Measurements from ENCODE around the gene CELSR1.
A peak's percentile ranks its signal among the peaks of the same experiment; 100 is the strongest.

Gene CELSR1

GRCh38 chr22:46368422-46368821 lies 169.0 kb downstream of the CELSR1 start:
- H3K9ac ChIP-seq (ENCODE audit: low read length) = no peak overlapping the region
- no peaks in the 10 kb centered on the region for H3K79me2 ChIP-seq (ENCODE audit: low read length)
- TF ChIP-seq EZH2phosphoT487 (IDR thresholded peaks at IDR 0.05; ENCODE audit: low read length) = no peak
- no peak for TF ChIP-seq CTCF (IDR thresholded peaks at IDR 0.05; ENCODE audit: low read length)
- H3F3A ChIP-seq (ENCODE audit: insufficient read depth, low read length) = peaks cover 6% of the 10 kb centered on the region; the same call in 1 of the 2 replicates
- H3K27ac ChIP-seq (ENCODE audit: low read length) = no peak overlapping the region
- no peaks in the 10 kb centered on the region for H3K9me3 ChIP-seq (replicated peaks; ENCODE audit: insufficient read depth, low read length)
- no peak overlapping the region for H3K4me3 ChIP-seq (ENCODE audit: low read length)
- no peak overlapping the region for H2AFZ ChIP-seq (ENCODE audit: low read length)
- no peaks in the 10 kb centered on the region for H3K9me2 ChIP-seq (replicated peaks; ENCODE audit: insufficient read depth, low read length)
- peaks cover 27% of the 10 kb centered on the region for H3K4me1 ChIP-seq (ENCODE audit: low read length)
- H4K20me1 ChIP-seq (ENCODE audit: insufficient read depth, low read length) = no peaks in the 10 kb centered on the region
- H3K4me2 ChIP-seq (ENCODE audit: low read depth, low read length) = no peak overlapping the region
- no peak for DNase-seq
- H3K36me3 ChIP-seq (replicated peaks; ENCODE audit: insufficient read depth, low read length) = no peaks in the 10 kb centered on the region
- H3K27me3 ChIP-seq (replicated peaks; ENCODE audit: insufficient read depth, low read length) = no peaks in the 10 kb centered on the region

- H3K4me1 ChIP-seq (ENCODE audit: low read length) = peaks cover 34% of the 10 kb centered on the region
- peak overlapping the region; percentile 98 for H3K4me2 ChIP-seq (ENCODE audit: low read depth, low read length)
- peaks cover 10% of the 10 kb centered on the region; the same call in 1 of the 2 replicates for H3F3A ChIP-seq (ENCODE audit: insufficient read depth, low read length)
- H3K4me3 ChIP-seq (ENCODE audit: low read length) = peak overlapping the region; percentile 75
- no peaks in the 10 kb centered on the region for H3K36me3 ChIP-seq (replicated peaks; ENCODE audit: insufficient read depth, low read length)
- no peaks in the 10 kb centered on the region for H4K20me1 ChIP-seq (ENCODE audit: insufficient read depth, low read length)
- no peaks in the 10 kb centered on the region for H3K9me2 ChIP-seq (replicated peaks; ENCODE audit: insufficient read depth, low read length)
- H2AFZ ChIP-seq (ENCODE audit: low read length) = peak overlapping the region; percentile 59
- no peaks in the 10 kb centered on the region for H3K79me2 ChIP-seq (ENCODE audit: low read length)
- DNase-seq = peak; percentile 85
- peak overlapping the region; percentile 92 for H3K9ac ChIP-seq (ENCODE audit: low read length)
- TF ChIP-seq EZH2phosphoT487 (IDR thresholded peaks at IDR 0.05; ENCODE audit: low read length) (no peak), CTCF (IDR thresholded peaks at IDR 0.05; ENCODE audit: low read length) (peak; percentile 89)
- H3K9me3 ChIP-seq (replicated peaks; ENCODE audit: insufficient read depth, low read length) = no peaks in the 10 kb centered on the region
- H3K27ac ChIP-seq (ENCODE audit: low read length) = peak overlapping the region; percentile 93
- no peaks in the 10 kb centered on the region for H3K27me3 ChIP-seq (replicated peaks; ENCODE audit: insufficient read depth, low read length)
Measured at GRCh38 chr22:46367707-46368191, 169.7 kb downstream of the CELSR1 start.

- Histone ChIP-seq H3K4me1 (ENCODE audit: low read length) (peaks cover 39% of the 10 kb centered on the region), H3K9me2 (replicated peaks; ENCODE audit: insufficient read depth, low read length) (no peaks in the 10 kb centered on the region), H3K79me2 (ENCODE audit: low read length) (no peaks in the 10 kb centered on the region), H3K27ac (ENCODE audit: low read length) (peak overlapping the region; percentile 93), H3K9ac (ENCODE audit: low read length) (peak overlapping the region; percentile 92), H4K20me1 (ENCODE audit: insufficient read depth, low read length) (no peaks in the 10 kb centered on the region), H3F3A (ENCODE audit: insufficient read depth, low read length) (peaks cover 14% of the 10 kb centered on the region; the same call in 1 of the 2 replicates), H2AFZ (ENCODE audit: low read length) (peak overlapping the region; percentile 59), H3K9me3 (replicated peaks; ENCODE audit: insufficient read depth, low read length) (no peaks in the 10 kb centered on the region), H3K27me3 (replicated peaks; ENCODE audit: insufficient read depth, low read length) (no peaks in the 10 kb centered on the region), H3K4me2 (ENCODE audit: low read depth, low read length) (peak overlapping the region; percentile 98), H3K4me3 (ENCODE audit: low read length) (peak overlapping the region; percentile 75), H3K36me3 (replicated peaks; ENCODE audit: insufficient read depth, low read length) (no peaks in the 10 kb centered on the region)
- TF ChIP-seq CTCF (IDR thresholded peaks at IDR 0.05; ENCODE audit: low read length) (peak; percentile 25), EZH2 (optimal IDR thresholded peaks at IDR 0.05; ENCODE audit: low read depth, low read length) (no peak)
- DNase-seq = peak; percentile 92
Measured at GRCh38 chr22:46366801-46367706, 170.4 kb downstream of the CELSR1 start.
